Measurements from ENCODE around the gene SERINC2.
"Not testable (repeated sequence)": the region's sequence is repeated elsewhere in the genome, so short reads cannot be mapped to it uniquely, and the experiment has no call there.

Gene SERINC2

DNA sequence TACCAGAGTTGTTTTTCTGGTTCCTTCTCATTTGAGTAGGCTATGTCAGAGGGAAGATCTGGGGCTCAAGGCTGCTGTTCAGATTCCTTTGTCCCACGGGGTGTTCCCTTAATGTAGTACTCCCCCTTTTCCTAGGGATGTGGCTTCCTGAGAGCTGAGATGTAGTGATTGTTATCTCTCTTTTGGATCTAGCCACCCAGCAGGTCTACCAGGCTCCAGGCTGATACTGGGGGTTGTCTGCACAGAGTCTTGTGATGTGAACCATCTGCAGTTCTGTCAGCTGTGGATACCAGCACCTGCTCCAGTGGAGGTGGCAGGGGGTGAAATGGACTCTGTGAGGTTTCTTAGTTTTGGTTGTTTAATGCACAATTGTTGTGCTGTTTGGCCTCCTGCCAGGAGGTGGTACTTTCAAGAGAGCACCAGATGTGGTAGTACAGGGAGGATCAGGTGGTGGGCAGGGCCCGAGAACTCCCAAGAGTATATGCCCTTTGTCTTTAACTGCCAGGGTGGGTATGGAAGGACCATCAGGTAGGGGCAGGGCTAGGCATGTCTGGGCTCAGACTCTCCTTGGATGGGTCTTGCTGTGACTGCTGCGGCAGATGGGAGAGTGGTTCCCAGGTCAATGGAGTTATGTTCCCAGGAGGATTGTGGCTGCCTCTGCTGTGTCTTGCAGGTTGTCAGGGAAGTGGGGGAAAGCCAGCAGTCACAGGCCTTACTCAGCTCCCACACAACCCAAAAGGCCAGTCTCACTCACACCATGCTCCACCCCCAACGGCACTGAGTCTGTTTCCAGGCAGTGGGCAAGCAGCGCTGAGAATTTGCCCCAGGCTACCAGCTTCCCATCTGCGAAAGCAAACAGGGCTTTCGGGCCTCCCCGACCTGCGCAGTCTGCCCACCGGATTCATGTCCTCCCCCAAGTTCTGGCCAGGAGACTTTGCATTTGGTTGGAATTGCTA is 64.2 kb downstream of the SERINC2 start:
- H3K27ac ChIP-seq = peak overlapping the region; percentile 30
- TF ChIP-seq ZFX (IDR thresholded peaks at IDR 0.05) = no peak
- TF ChIP-seq, protein P1, sequence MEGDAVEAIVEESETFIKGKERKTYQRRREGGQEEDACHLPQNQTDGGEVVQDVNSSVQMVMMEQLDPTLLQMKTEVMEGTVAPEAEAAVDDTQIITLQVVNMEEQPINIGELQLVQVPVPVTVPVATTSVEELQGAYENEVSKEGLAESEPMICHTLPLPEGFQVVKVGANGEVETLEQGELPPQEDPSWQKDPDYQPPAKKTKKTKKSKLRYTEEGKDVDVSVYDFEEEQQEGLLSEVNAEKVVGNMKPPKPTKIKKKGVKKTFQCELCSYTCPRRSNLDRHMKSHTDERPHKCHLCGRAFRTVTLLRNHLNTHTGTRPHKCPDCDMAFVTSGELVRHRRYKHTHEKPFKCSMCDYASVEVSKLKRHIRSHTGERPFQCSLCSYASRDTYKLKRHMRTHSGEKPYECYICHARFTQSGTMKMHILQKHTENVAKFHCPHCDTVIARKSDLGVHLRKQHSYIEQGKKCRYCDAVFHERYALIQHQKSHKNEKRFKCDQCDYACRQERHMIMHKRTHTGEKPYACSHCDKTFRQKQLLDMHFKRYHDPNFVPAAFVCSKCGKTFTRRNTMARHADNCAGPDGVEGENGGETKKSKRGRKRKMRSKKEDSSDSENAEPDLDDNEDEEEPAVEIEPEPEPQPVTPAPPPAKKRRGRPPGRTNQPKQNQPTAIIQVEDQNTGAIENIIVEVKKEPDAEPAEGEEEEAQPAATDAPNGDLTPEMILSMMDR (conservative IDR thresholded peaks at IDR 0.05) = no peak

DNA sequence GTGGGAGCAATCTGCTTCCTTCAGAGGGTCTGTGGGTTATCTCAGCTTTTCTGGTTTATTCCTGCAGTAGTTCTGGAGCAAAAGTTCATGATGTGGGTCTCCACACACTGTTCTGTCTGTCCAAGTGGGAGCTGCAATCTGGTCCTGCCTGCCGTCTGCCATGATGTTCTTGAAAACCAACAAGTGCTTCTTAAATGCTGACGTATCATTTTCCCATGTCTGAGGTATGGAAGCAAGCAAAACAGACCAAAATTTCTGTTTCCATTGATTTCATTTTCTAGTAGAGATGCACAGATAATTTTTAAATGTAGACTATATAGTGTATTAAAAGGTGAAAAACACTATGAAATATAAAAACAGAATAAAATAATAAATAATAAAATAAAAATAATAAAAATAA is 65.2 kb downstream of the SERINC2 start:
- TF ChIP-seq ZFX (IDR thresholded peaks at IDR 0.05) = no peak
- TF ChIP-seq, protein P1 (conservative IDR thresholded peaks at IDR 0.05) = no peak
- peak overlapping the region; percentile 30 for H3K27ac ChIP-seq

DNA sequence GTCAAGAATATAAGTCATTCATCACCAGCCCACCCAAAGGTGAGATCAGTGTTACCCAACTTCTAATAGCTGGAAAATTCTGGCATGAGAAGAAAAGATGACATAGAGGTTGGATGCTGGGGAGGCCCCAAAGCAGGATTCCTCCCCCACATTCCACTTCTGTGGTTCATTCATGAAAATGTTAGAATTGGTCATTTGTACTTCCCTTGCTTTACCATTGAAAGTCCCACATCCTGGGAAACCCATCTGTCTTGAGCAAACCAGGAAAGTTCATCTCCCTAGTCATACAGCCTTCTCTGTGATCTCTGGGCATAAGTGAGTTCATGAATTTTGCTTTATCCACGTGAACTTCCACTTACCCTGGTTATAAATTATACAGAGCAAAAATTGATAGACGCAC is 66.8 kb downstream of the SERINC2 start:
- TF ChIP-seq, protein P1 (conservative IDR thresholded peaks at IDR 0.05) = no peak
- TF ChIP-seq ZFX (IDR thresholded peaks at IDR 0.05) = no peak
- no peak overlapping the region for H3K27ac ChIP-seq

DNA sequence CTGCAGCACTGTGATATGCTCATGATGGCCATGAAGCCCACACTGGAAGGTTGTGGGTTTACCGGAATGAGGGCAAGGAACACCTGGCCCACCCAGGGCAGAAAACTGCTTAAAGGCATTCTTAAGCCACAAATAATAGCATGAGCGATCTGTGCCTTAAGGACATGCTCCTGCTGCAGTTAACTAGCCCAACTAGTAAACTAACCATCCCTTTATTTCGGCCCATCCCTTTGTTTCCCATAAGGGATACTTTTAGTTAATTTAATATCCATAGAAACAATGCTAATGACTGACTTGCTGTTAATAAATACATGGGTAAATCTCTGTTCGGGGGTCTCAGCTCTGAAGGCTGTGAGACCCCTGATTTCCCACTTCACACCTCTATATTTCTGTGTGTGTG is 67.4 kb downstream of the SERINC2 start:
- H3K27ac ChIP-seq = not testable (repeated sequence)

GRCh38 chr1:31482482-31483011 is 69.5 kb downstream of the SERINC2 start:
- TF ChIP-seq ZFX (IDR thresholded peaks at IDR 0.05) = no peak
- TF ChIP-seq, protein P1 (conservative IDR thresholded peaks at IDR 0.05) = no peak
- no peak overlapping the region for H3K27ac ChIP-seq

GRCh38 chr1:31483012-31483946 is 70.3 kb downstream of the SERINC2 start:
- no peak overlapping the region for H3K27ac ChIP-seq
- TF ChIP-seq ZFX (IDR thresholded peaks at IDR 0.05) = no peak
- TF ChIP-seq, protein P1 (conservative IDR thresholded peaks at IDR 0.05) = no peak
